OCI-M1 (cell line): Measurements from ENCODE around the gene PI16.

Source experiments
- DNase-seq: peaks from one replicate; lab custom pipeline; 2025; lab: John Stamatoyannopoulos, UW

Gene PI16, protein sequence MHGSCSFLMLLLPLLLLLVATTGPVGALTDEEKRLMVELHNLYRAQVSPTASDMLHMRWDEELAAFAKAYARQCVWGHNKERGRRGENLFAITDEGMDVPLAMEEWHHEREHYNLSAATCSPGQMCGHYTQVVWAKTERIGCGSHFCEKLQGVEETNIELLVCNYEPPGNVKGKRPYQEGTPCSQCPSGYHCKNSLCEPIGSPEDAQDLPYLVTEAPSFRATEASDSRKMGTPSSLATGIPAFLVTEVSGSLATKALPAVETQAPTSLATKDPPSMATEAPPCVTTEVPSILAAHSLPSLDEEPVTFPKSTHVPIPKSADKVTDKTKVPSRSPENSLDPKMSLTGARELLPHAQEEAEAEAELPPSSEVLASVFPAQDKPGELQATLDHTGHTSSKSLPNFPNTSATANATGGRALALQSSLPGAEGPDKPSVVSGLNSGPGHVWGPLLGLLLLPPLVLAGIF

GRCh38 chr6:36954262-36954931 is at the start of gene PI16:
Gene PI16 (plus strand): TSS chr6:36954738. CDS start chr6:36954761, 23 bp downstream.
- DNase-seq: peak; percentile 99

DNA sequence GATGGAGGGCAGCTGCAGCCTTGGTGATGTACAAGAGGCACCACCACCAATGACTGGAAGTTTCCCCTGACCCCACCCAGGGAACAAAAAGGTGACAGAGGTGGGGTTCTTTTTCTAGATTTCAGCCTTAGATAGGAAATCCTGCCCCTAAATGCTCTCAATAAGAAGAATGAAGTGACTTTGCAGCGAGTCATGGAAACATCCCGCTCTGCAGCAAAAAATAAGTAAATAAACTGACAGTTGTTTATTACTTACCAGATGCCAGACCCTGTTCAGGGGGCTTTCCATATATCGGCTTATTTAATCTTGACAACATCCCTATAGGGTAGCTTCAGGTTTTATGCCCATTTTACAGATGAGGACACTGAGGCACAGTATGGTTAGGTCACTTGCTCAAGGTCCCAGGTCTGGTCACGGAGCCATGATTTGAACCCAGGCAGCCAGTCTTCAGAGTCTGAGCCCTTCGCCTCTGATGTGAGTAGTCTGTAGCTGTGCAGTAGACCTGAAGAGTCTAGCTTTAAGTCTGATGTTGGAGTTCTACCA is 49.6 kb upstream of the PI16 start:
- DNase-seq: no peak

- DNase-seq: no peak
Observed at GRCh38 chr6:36906539-36907325, 47.8 kb upstream of the PI16 start.

DNA sequence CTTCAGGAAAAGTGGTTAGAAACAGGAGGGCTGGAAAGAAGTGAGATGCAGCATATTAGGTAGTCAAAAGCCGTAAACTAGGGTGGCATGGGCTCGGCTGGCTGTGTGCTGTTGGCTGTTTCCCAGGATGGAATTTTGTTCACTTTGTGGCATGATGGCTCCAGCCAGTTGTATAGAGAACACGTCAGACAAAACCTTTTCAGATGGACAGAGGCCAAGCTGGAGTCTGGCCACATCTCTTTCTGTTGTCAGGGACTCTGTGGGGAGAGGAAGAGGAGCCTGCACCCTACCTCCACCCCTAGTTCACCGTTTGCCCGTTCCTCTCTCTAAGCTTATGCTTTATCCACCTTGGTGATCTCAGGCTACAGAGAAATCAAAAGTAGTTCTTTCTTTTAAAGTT is 46.8 kb upstream of the PI16 start:
- no peak for DNase-seq

GRCh38 chr6:36908747-36909146 is 45.8 kb upstream of the PI16 start:
- peak; percentile 29 for DNase-seq

- peak; percentile 42 for DNase-seq
Observed at GRCh38 chr6:36912030-36912454, 42.5 kb upstream of the PI16 start.

DNA sequence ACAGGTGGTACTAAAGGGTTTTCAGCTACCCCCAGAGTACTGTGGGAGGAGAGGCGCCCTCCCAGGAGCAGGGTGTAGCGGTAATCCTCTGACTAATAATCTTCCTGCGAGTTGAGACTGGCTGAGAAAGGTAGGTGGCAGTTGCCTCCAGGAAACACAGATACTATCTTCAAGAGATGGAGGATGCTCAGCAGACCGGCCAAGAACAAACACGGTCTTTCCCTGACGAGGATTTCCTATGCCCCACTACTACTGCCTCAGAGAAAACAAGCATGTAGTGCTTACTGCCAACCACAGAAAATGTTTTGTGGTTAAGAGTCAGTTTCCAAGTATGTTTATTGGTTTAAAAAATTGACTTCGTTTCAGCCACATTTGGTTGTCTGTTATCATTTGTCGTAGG is 42.0 kb upstream of the PI16 start:
- no peak for DNase-seq

DNA sequence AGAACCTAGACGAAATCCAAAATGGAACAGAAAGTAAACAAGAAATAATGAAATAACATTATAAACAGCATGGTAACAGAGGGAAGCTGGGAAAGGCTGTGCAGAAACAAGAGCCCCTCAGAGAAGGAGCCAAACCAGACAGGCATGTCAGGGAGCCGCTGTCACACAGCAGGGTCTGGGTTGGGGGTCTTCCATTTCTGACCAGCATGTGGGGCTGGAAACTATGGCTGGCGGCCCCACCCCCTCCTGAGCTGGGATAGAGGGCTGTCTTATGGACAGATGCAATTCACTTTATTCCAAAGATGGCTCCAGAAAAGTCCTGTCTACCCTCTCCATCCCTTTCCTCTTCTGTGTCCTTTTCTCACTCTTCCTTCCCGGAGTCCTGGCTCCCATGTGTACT is 41.5 kb upstream of the PI16 start:
- DNase-seq: no peak

GRCh38 chr6:36914227-36914794 is 40.2 kb upstream of the PI16 start:
- no peak for DNase-seq

DNA sequence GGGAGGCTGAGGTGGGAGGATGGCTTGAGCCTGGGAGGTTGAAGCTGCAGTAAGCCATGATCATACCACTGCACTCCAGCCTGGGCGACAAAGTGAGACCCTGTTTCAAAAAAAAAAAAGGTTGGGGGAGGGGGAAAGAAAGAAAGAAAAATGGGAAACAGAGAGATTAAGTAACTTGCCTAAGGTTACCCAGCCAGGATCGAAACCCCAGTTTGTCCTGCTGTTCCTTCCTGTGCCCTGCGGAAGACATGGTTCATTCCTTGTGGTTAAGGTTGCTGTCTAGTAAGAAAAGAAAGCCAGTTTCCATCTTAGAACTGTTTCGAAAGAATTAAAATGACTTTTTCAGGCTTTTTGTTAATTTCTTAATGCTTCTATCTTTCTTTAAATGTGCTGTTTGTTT is 38.9 kb upstream of the PI16 start:
- DNase-seq: no peak

DNA sequence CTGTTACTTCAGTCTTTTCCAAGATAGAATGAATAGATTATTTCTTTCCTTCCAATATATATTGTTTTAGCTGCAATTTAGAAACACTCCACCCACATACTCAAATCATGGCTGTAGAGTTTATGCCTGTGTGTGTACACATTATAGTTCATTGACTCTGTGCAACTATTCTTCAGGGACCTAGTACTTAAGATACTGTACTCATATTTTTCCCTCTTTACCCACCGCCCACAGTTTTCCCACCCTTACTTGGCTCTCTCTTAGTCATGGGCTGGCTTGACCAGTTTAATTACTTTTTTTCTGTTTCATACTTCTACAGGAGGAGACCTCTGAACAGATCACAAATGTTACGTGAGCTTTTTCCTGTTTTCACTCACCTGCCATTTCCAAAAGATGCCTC is 38.4 kb upstream of the PI16 start:
- DNase-seq: no peak

GRCh38 chr6:36917541-36918193 is 36.9 kb upstream of the PI16 start:
- no peak for DNase-seq

DNA sequence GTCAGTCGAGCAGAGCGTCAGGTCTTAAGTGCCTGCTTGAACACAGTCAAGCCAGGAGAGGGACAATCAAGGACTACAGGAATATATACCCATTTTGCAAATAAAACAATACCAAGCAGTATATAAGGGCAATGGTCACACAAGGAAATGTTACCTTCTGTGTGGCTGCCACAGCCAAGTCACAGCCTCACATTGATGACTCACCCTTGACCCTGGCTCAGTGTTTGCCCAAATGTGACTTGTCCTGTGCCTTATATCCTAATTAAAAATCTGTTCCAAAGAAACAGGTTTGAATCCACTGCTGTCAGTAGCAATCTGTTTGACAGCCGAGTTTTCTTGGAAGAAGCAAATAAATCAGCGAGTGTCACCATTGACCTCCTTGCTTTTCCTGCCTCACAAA is 34.5 kb upstream of the PI16 start:
- no peak for DNase-seq

GRCh38 chr6:36920546-36920945 is 34.0 kb upstream of the PI16 start:
- no peak for DNase-seq

DNA sequence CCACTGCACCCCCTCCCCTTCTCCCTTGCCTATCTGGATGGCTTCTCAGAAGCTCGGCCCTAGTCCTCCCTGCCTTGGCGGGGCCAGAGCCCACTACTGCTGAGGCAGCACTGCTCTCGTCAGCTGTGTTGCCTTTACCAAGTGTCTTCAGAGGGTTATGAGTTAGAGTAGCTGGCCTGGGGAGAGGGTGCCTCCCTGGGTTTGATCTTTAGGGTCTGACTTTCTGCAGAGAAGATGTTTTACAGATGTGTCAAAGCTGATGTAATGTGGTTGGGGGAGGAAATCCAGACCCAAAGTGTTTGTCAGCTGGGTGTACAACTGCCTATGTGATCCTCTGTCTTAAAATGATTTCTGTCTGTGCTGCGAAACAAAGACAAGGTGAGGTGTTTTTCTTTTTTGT is 30.4 kb upstream of the PI16 start:
- DNase-seq: no peak

- DNase-seq: no peak
Observed at GRCh38 chr6:36924778-36925374, 29.7 kb upstream of the PI16 start.

DNA sequence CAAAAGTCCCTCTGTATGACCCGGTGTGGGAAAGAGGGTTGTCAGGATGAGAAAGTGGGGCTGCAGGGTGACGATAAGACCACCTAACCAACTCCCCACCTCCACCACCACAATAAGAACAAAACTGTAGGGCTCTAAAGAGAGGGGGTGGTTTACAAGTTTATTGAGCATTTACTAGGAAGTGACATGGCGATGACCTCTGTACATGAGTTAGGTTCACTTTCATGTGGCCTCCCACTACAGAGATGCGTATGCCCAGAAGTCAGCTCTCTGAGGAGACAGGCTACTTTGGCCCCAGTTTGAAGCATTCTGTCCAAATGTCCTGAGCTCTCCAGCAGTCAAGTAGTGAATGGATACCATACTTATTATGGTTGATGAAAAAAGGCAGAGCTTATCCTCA is 28.7 kb upstream of the PI16 start:
- DNase-seq: no peak

- no peak for DNase-seq
Observed at GRCh38 chr6:36926708-36927513, 27.6 kb upstream of the PI16 start.

- DNase-seq: no peak
Observed at GRCh38 chr6:36927691-36928546, 26.6 kb upstream of the PI16 start.
